HG02763 (cell line): ENCODE data around the gene BPIFA2.
"Not testable (repeated sequence)": the region's sequence is repeated elsewhere in the genome, so short reads cannot be mapped to it uniquely, and the experiment has no call there.

Experiments used
- ATAC-seq: cut with Tn5 transposase; IDR thresholded peaks from one replicate; pipeline ENCODE4 v1.9.1; 2021; ENCODE audit warnings: mild to moderate bottlenecking, moderate library complexity; ENCODE audit not compliant: unreplicated experiment

The BPIFA2 gene, protein sequence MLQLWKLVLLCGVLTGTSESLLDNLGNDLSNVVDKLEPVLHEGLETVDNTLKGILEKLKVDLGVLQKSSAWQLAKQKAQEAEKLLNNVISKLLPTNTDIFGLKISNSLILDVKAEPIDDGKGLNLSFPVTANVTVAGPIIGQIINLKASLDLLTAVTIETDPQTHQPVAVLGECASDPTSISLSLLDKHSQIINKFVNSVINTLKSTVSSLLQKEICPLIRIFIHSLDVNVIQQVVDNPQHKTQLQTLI

GRCh38 chr20:33167859-33168258, at the start of gene BPIFA2:
TSS of gene BPIFA2 (plus strand) at chr20:33168159. CDS start at chr20:33169146, 987 bp downstream.
- no peak for ATAC-seq

DNA sequence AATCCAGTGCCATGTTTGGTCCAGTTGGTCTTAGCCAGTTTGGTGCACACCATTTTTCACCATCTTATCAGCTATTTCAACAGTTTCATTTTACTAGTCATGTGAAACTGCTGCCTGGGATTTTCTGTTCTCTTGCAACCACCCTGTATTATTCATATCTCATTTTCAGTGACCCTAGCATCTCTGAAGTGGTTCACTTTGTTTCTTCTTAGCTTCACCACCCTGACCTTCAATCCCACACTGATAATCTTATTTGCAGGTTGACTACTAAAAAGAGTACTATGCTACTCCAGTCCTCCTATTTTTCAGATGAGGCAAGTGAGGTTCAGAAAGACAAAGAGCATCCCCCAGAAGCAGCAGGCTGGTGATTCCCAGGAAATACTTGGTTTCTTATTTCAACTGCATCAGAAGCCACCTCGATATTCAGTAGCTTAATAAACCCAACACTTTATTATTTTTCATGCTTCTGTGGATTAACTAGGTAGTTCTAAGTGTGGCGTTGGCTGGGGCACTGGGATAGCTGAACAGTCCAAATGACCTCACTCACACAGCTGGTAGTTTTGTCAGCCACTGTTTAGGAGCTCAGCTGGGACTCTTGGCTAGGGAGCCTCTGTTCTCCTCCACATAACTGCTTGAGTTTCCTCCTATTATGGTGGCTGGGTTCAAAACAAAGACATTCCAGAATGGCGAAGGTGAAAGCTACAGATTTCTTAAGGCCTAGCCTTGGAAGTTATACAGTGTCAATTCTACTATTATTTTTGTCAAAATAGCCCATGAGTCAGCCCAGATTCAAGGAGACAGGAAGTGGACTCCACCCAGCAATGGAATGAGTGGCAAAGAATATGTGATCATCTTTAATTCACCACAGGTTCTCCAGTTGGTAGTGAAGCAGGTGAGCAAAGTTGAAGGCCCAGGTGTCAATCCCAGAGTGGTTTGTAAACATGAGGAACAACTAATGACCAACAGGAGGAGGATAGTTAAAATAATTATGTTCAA, 47.9 kb upstream of the BPIFA2 start:
- ATAC-seq = no peak

GRCh38 chr20:33120934-33121333, 47.0 kb upstream of the BPIFA2 start:
- ATAC-seq = no peak

GRCh38 chr20:33122297-33122696, 45.7 kb upstream of the BPIFA2 start:
- not testable (repeated sequence) for ATAC-seq

DNA sequence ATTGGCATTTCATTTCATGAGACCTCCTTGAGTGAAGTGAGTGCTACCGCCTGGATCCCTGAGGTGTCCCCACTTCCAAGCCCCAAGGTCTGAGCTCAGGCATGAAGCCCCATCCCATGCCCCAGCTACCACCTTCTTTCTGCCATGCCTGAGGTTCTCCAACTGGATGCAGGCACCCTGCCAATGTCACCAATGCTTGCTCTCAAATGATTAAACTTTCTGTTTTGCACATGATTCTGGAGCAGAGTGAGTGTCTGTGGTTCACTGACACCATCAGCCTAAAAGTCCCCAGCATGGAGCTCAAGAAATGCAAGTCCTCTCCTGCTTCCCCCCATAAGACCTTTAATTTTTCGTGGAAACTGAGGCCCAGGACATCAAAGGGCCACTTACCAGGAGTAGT, 43.7 kb upstream of the BPIFA2 start:
- no peak for ATAC-seq

DNA sequence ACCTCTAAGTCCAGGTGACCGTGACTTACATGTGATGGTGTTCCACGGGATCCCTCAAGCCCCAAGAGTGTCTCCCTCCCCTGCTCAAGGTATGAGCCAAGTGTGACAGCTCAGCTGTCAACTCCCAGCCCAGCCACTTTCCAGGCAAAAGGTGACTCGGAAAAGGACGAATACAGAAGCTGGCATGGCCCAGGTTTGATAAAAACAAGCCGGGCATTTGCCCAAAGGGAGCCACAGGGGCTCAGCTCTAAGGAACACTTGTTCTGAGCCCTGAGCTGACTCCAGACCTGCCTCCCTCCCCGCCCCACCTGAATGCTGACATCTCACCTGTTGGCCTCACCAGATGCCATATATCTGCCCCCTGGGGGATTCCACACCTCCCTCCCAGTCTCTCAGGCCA, 43.0 kb upstream of the BPIFA2 start:
- ATAC-seq = no peak

- ATAC-seq = no peak
Measured at GRCh38 chr20:33125983-33126382, 42.0 kb upstream of the BPIFA2 start.

DNA sequence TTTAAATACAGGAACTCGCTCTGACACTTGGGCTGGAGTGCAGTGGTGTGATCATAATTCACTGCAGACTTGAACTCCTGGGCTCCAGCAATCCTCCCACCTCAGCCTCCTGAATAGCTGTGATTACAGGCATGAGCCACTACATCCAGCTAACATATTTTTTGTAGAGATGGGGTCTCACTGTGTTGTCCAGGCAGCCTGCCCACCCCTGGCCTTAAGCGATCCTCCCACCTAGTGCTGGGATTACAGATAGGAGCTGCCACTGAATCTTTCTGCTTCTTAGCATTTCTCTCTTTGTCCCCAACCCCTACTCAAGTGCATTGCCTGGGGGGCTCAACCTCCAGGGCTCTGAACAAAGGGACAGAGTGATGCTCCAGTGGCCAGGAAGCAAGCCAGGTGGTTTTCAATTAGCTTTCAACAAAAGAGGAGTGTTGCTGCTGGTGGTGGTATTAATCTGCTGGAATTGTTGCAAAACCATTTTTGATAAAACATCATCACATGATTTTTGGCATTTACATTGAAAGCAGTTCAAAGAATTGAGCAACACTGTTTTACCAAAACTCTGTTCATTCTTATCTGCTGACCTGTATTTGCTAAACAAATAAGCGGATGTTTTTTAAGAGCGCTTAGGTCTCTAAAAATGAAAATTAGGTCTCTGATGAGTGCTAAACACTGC, 40.4 kb upstream of the BPIFA2 start:
- ATAC-seq = no peak

DNA sequence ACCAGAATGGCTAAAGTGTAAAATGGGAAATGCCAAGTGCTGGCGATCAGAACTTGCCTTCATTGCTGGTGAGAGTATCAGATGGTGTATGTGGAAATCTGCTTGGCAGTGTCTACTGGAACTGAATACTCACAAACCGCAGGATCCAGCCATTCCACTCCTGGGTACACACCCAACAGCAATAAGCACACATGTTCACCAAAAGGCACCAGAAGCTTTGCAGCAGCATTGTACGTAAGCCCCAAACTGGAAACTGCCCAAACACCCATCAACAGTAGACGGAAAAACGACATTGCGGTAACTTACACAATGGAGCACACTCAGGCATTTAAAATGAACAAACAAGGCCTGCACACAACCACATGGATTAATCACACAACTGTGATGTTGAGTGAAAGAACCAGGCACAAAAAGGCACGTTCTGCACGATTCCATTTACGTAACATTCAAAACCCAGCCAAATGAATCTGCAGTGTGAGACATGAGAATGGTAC, 37.3 kb upstream of the BPIFA2 start:
- no peak for ATAC-seq

- ATAC-seq = no peak
Measured at GRCh38 chr20:33131949-33132473, 35.9 kb upstream of the BPIFA2 start.

DNA sequence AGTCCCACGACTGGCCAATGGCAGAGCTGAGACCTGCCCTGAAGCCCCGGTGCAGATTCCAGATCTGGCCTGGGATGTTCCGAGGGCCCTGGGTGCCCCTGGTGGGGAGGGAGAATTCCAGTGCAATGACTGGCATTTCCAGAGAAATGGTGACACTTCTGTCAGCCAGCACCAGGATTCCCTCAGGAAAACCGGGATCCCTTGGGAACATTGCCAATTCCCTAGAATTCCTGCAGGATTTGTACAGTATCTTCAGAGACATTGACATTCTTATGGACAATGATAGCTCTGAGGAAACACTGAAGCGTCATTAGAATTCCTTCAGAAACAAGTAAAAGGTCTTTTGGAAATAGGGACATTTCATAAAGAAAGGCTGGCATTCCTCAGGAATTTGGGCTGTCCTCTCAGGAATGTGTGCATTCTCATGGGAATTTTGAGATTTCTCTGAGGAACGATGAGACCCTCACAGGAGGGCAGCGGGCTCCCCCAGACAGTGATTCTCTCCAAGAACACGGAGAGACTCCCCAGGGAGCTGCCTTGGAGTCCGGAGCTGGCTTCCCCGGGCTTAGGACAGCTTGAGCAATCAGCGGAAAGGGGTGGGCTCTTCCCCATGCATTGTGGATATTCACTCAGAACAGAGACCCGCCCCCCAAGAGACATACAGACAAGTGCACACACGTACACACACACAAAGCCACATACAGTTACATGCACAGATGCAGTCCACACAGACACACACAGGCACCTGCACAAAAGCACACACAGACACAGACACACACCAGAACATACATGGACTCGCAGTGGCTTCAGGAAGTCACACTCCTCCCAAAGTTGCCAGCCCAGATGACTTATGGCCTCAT, 35.2 kb upstream of the BPIFA2 start:
- no peak for ATAC-seq

DNA sequence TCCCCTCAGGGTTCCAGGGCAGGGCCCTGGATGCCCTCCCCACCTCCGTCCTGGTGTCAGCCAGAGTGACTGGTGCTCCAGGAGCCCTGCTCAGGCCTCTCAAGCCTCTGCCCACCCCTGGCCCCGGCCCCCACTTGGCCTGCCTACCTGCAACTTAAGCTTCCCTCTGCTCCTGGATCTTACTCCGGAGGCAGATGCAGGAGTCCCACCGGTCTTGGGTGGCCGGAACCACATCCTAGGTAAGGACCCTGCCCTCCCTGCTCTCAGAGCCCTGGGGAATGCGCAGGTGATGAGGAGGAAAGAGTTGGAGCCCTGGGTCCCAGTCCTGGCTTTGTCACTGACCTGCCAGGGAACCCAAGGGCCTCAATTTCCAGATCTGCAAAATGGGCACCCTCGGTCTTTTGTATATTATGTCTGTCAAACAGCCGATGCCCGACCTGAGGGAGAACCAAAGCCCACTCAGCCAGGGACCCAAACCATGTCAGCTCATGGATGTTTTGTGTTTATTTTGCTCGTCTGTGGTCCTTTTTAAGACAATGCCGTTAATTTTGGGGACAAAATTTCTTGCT, 34.5 kb upstream of the BPIFA2 start:
- ATAC-seq = no peak

- no peak for ATAC-seq
Measured at GRCh38 chr20:33137195-33137594, 30.8 kb upstream of the BPIFA2 start.

- ATAC-seq = no peak
Measured at GRCh38 chr20:33139467-33139866, 28.5 kb upstream of the BPIFA2 start.

DNA sequence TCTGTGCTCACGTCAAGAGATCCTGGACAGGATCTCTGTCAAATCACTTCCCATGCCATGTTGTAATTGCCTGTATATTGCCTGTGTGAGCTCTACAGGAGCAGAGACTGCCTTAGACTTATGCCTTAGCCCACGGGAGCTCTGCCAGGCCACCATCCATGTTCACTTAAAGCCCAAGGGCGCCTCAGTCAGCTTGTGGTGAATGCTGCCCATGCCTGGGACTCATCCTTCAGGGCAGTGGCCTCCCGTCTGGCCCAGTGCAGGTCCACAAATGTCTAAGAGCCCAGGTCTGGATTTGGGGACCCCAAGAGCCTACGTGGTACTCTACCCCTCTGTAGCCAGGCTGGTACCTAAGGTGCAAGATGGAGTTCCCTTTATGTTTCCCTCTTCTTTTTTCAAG, 22.4 kb upstream of the BPIFA2 start:
- ATAC-seq = no peak

DNA sequence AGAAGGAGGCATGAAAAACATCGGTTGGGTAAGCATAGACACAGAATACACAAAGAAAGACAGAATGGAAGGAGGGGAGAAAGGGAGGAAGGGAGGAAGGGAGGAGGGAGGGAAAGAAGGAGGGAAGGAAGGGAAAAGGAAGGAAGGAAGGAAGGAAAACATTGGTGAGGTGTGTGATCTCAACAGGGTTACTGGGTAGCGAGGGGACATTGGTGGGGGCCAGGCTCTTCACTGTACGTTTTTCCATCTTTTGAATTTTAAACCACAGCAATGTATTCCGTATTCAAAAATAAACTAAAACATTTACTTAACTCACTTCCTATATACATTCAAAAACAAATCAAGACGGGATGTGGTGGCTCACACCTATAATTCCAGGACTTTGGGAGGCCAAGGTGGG, 20.7 kb upstream of the BPIFA2 start:
- no peak for ATAC-seq

GRCh38 chr20:33148040-33148439, 19.9 kb upstream of the BPIFA2 start:
- ATAC-seq = no peak

DNA sequence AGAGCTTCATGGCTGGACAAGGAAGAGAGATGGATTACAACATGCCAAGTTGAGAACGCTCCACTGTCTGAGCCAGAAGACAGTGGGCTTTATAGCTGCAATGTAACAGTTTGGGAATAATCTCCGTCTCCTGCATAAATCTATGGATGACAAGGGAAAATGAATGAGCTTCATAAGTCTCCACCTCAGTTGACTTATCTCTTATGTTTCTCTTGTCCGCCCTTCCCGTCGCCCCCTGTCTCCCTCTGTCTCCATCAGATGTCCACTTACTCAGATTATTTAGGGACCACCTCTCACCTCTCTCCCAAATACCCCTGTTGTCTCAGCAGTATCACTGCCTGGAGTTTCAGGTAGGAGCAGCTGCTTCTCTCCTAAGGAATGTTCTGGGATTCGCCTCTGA, 13.7 kb upstream of the BPIFA2 start:
- ATAC-seq = no peak

GRCh38 chr20:33158637-33159385, 9.1 kb upstream of the BPIFA2 start:
- no peak for ATAC-seq
